K562 (cell line): ENCODE measurements around the gene VGLL4. TPM values are rescaled to one million over a fixed set of nuclear protein-coding genes. Genes with fewer than 3 reads are reported as not detected.

ENCODE experiments used
- ATAC-seq: fragments of 200-7000 bp; cut with Tn5 transposase; 3 replicates; pipeline ENCODE4 v1.9.1; 2020; ENCODE audit warnings: moderate library complexity
- BruUV-seq: library from RNA; stranded (reverse); fragments of 400-500 nt; replicated peaks from 2 replicates; lab custom pipeline; 2021; lab: Mats Ljungman, UMichigan
- CTCF ChIA-PET: fragments of 300-600 bp; formaldehyde crosslinking; extraction: SDS; loops from one replicate; lab custom pipeline; 2021; ENCODE audit warnings: low intra/inter-chr PET ratio; lab: Yijun Ruan, JAX
- POLR2A ChIA-PET: fragments of 300-600, 350-650 bp; sonication (Branson Sonifier 250); formaldehyde crosslinking; extraction: SDS; loops from one replicate; lab custom pipeline; 2021; ENCODE audit warnings: antibody characterized with exemption, inconsistent platforms; lab: Yijun Ruan, JAX
- DNase-seq, 4 experiments: peaks; one replicate each; pipeline versions ENCODE4 v3.0.0 to v3.0.0-alpha.2; 2011 to 2018; ENCODE audit warnings: low spot score in 3 of 4, mixed read lengths in 3 of 4; ENCODE audit errors: extremely low read depth in 1 of 4
- FAIRE-seq: peaks from 2 replicates; lab custom pipeline; 2011; peaks lifted over from hg19 to GRCh38; lab: Jason Lieb, UNC
- H2AFZ ChIP-seq: 2 replicates; pipeline ENCODE4 v1.6.0; 2011; ENCODE audit warnings: low read depth, low read length, control low read depth, inconsistent platforms
- H3K27ac ChIP-seq: fragments of 200-600 bp; 3 replicates; pipeline ENCODE4 v1.8.0; 2011; ENCODE audit warnings: low read depth, mild to moderate bottlenecking, control low read depth, inconsistent platforms, low read length, moderate library complexity, mixed read lengths; ENCODE audit errors: extremely low read depth
- H3K27me3 ChIP-seq, 2 experiments: fragments of 300-600 bp in 1 of 2; 2 replicates in 1 of 2; 3 replicates in 1 of 2; pipeline versions ENCODE4 v1.6.0 to v1.8.0; 2011; ENCODE audit warnings: inconsistent platforms in 2 of 2, low read length in 2 of 2, mild to moderate bottlenecking in 1 of 2, mixed read lengths in 1 of 2, moderate library complexity in 1 of 2; ENCODE audit not compliant: control insufficient read depth in 2 of 2, insufficient read depth in 2 of 2
- H3K36me3 ChIP-seq: fragments of 300-600 bp; 3 replicates; pipeline ENCODE4 v1.8.0; 2011; ENCODE audit warnings: mild to moderate bottlenecking, low read length, inconsistent platforms; ENCODE audit not compliant: control insufficient read depth, insufficient read depth
- H3K4me1 ChIP-seq, 2 experiments: fragments of 200-600 bp in 1 of 2; replicated peaks in 1 of 2; 2 replicates in 1 of 2; 3 replicates in 1 of 2; pipeline versions ENCODE4 v1.5.1 to v1.8.0; 2011; ENCODE audit warnings: inconsistent platforms in 2 of 2, low read length in 2 of 2, mild to moderate bottlenecking in 1 of 2, mixed read lengths in 1 of 2, moderate library complexity in 1 of 2; ENCODE audit not compliant: control insufficient read depth in 2 of 2, insufficient read depth in 2 of 2
- H3K4me2 ChIP-seq: 2 replicates; pipeline ENCODE4 v1.6.1; 2011; ENCODE audit warnings: low read length, control low read depth, inconsistent platforms, mixed read lengths; ENCODE audit not compliant: insufficient read depth
- H3K4me3 ChIP-seq: fragments of 200-600 bp; sonication (generic), shearing (Covaris generic); 2 replicates; pipeline ENCODE4 v1.5.1; 2016; ENCODE audit warnings: control low read depth, inconsistent platforms
- H3K79me2 ChIP-seq: fragments of 200-600 bp; 3 replicates; pipeline ENCODE4 v1.8.0; 2011; ENCODE audit warnings: low read length, inconsistent platforms; ENCODE audit not compliant: control insufficient read depth, insufficient read depth
- H3K9ac ChIP-seq, 2 experiments: 2 replicates each; pipeline versions ENCODE4 v1.6.0 to v1.6.1; 2011; ENCODE audit warnings: low read depth in 2 of 2, low read length in 2 of 2, control low read depth in 1 of 2, inconsistent platforms in 1 of 2, mild to moderate bottlenecking in 1 of 2, mixed read lengths in 1 of 2; ENCODE audit not compliant: insufficient read depth in 1 of 2
- H3K9me1 ChIP-seq: one replicate; pipeline ENCODE4 v1.6.0; 2011; ENCODE audit warnings: inconsistent platforms, mild to moderate bottlenecking, low read length, moderate library complexity; ENCODE audit not compliant: control insufficient read depth, insufficient read depth
- H3K9me3 ChIP-seq: replicated peaks from 2 replicates; pipeline ENCODE4 v1.5.1; 2011; ENCODE audit warnings: low read depth, low read length, inconsistent platforms; ENCODE audit not compliant: control insufficient read depth, insufficient read depth
- H4K20me1 ChIP-seq: replicated peaks from 2 replicates; pipeline ENCODE4 v1.6.1; 2011; ENCODE audit warnings: low read length, inconsistent platforms, mixed read lengths; ENCODE audit not compliant: control insufficient read depth, insufficient read depth
- COPS2 ChIP-seq: fragments of 450-650 bp; conservative IDR thresholded peaks from 2 replicates; pipeline ENCODE4 v1.6.1; 2016; ENCODE audit warnings: mild to moderate bottlenecking, moderate library complexity
- DPF2 ChIP-seq: fragments of 450-650 bp; IDR thresholded peaks from 2 replicates; pipeline ENCODE4 v1.6.1; 2016
- WGBS: fragments of 100-300 bp; shearing (Covaris generic); methylation state at CpG from one replicate; pipeline ENCODE4 v1.1.6; 2016; ENCODE audit warnings: low coverage, mixed read lengths; ENCODE audit not compliant: insufficient coverage; ENCODE audit errors: missing lambda C conversion rate; 5-methylcytosine and 5-hydroxymethylcytosine counted together
- in situ Hi-C: fragments of 300-500 bp; cut with MboI; formaldehyde crosslinking; loops from 4 replicates; pipeline ENCODE4 v1.15.0; 2018; ENCODE audit warnings: inconsistent platforms, mixed read lengths
- intact Hi-C: fragments of 100-400 bp; cut with micrococcal nuclease; formaldehyde crosslinking; loops from 2 replicates; pipeline ENCODE4 v1.14.2; 2022
- polyA plus RNA-seq, 8 experiments: library from polyadenylated mRNA; depleted of rRNA in 4 of 8; stranded (reverse) in 5 of 8; unstranded in 3 of 8; fragments of >200 nt; fragmentation: Nextera tagmentation in 2 of 8; fragmentation: Illumina TruSeq in 1 of 8; extraction: Ambion mirVana in 2 of 8; extraction: Trizol in 1 of 8; gene quantifications; 2 replicates each; pipeline versions ENCODE4 v1.2.1 to v1.2.3, GENCODE V29; 2011 to 2014; ENCODE audit warnings: inconsistent platforms in 1 of 8, missing spikeins in 1 of 8
- total RNA-seq, 7 experiments: library from RNA; depleted of rRNA in 6 of 7; stranded (reverse); fragments of >200 nt in 6 of 7; fragmentation: Illumina TruSeq in 2 of 7; extraction: Trizol in 2 of 7; gene quantifications; 2 replicates each; pipeline versions ENCODE4 v1.2.1 to v1.2.3, GENCODE V29; 2011 to 2021; ENCODE audit warnings: low replicate concordance in 1 of 7
- TF ChIP-seq, protein P1 (sequence below), 2 experiments: fragments of 450-650 bp; conservative IDR thresholded peaks; 2 replicates each; pipeline ENCODE4 v1.6.1; 2017; ENCODE audit warnings: mild to moderate bottlenecking in 2 of 2, moderate library complexity in 2 of 2
- TF ChIP-seq, protein P2 (sequence below): sonication (generic); formaldehyde crosslinking; IDR thresholded peaks from 2 replicates; pipeline ENCODE4 v1.8.0; 2022; ENCODE audit warnings: mild to moderate bottlenecking, low read depth, missing genetic modification reagents
- TF ChIP-seq, protein P3 (sequence below): sonication (generic); formaldehyde crosslinking; IDR thresholded peaks from 2 replicates; pipeline ENCODE4 v1.8.0; 2022; ENCODE audit warnings: mild to moderate bottlenecking, missing genetic modification reagents

The VGLL4 gene
- total and polyA plus RNA-seq, 9 of the 15 experiments (the other 6 are each of a cell fraction or from before 2014, with no cell fraction given) = 0.27 to 10.9 (median 8.6) TPM

DNA sequence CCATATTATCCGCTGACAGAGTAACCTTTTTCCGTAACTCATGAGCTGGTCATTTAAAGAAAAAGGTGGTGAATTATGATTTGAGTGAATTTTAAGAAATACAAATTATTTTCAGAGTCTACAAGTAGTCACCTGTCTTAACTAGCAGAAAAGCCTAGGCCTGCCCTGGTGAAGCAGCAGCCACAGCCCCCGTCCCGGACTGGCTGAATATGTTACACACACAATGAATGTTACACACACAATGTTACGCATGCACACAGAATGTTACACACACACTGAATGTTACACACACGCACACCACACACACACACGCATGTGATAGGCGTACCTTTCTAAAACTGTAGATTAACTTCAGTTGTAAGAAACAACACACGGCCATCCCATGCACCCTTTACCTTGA lies 77.8 kb downstream of the VGLL4 start:
- Histone ChIP-seq H3K4me2 (no peak overlapping the region), H3K36me3 (no peaks in the 10 kb centered on the region; the same call in 2 of the 3 replicates), H3K79me2 (no peaks in the 10 kb centered on the region), H3K9ac (no peak overlapping the region), H3K4me3 (no peak overlapping the region), H3K4me1 (peaks cover 0 to 13% of the 10 kb centered on the region in 2 experiments; a peak in 1 of 5 replicates), H4K20me1 (peaks cover 14% of the 10 kb centered on the region), H3K27ac (no peak overlapping the region), H3K9me1 (no peaks in the 10 kb centered on the region), H2AFZ (no peak overlapping the region), H3K9me3 (no peaks in the 10 kb centered on the region), H3K27me3 (peaks cover 0 to 8% of the 10 kb centered on the region in 2 experiments; a peak in 1 of 5 replicates)
- POLR2A ChIA-PET = interaction anchor here (0.6 to 1.8 kb wide), 3 partner anchors 9 to 224 kb away, joined by 3 to 4 read pairs (median 3); no protein-coding TSS in a partner anchor
- TF ChIP-seq, protein P1, sequence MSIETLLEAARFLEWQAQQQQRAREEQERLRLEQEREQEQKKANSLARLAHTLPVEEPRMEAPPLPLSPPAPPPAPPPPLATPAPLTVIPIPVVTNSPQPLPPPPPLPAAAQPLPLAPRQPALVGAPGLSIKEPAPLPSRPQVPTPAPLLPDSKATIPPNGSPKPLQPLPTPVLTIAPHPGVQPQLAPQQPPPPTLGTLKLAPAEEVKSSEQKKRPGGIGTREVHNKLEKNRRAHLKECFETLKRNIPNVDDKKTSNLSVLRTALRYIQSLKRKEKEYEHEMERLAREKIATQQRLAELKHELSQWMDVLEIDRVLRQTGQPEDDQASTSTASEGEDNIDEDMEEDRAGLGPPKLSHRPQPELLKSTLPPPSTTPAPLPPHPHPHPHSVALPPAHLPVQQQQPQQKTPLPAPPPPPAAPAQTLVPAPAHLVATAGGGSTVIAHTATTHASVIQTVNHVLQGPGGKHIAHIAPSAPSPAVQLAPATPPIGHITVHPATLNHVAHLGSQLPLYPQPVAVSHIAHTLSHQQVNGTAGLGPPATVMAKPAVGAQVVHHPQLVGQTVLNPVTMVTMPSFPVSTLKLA (conservative IDR thresholded peaks at IDR 0.05) = no peak
- TF ChIP-seq COPS2 (no peak), DPF2 (no peak)
- TF ChIP-seq, protein P2, sequence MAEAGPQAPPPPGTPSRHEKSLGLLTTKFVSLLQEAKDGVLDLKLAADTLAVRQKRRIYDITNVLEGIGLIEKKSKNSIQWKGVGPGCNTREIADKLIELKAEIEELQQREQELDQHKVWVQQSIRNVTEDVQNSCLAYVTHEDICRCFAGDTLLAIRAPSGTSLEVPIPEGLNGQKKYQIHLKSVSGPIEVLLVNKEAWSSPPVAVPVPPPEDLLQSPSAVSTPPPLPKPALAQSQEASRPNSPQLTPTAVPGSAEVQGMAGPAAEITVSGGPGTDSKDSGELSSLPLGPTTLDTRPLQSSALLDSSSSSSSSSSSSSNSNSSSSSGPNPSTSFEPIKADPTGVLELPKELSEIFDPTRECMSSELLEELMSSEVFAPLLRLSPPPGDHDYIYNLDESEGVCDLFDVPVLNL = no peak
- TF ChIP-seq, protein P3, sequence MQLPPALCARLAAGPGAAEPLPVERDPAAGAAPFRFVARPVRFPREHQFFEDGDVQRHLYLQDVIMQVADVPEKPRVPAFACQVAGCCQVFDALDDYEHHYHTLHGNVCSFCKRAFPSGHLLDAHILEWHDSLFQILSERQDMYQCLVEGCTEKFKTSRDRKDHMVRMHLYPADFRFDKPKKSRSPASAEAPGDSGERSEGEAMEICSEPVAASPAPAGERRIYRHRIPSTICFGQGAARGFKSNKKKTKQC (CRISPR knock-in tag) = no peak
- DNase-seq (no peak), FAIRE-seq (no peak), ATAC-seq (no peak)
- in situ Hi-C loops = no loop called here
- no TSS peak for BruUV-seq
- 80% methylated on average over 9 of the region's 9 CpGs for WGBS
- CTCF ChIA-PET = no interaction called here
- intact Hi-C loops = no loop called here
